GM19023 (cell line): Measurements from ENCODE around the gene CAPZB.
"Not testable (repeated sequence)": the region's sequence is repeated elsewhere in the genome, so short reads cannot be mapped to it uniquely, and the experiment has no call there.

Source experiments
- ATAC-seq: cut with Tn5 transposase; IDR thresholded peaks from one replicate; pipeline ENCODE4 v1.9.1; 2021; ENCODE audit warnings: mild to moderate bottlenecking, moderate library complexity; ENCODE audit not compliant: unreplicated experiment

The CAPZB gene

GRCh38 chr1:19315378-19316198, 169.8 kb downstream of the CAPZB start:
- no peak for ATAC-seq

GRCh38 chr1:19313961-19314882, 171.1 kb downstream of the CAPZB start:
- ATAC-seq = no peak

- no peak for ATAC-seq
These were observed 171.7 kb downstream of the CAPZB start for GRCh38 chr1:19313636-19313959.

- peak; percentile 19 for ATAC-seq
These were observed 172.3 kb downstream of the CAPZB start for GRCh38 chr1:19312782-19313635.

GRCh38 chr1:19311931-19312781, 173.2 kb downstream of the CAPZB start, which contains the start of the genes AKR7A2 and SLC66A1:
TSS of gene AKR7A2 (minus strand) at chr1:19312144. CDS start at chr1:19312124, 20 bp downstream.
TSS of gene SLC66A1 (plus strand) at chr1:19312326. CDS start at chr1:19317678, 5,352 bp downstream.
- peak; percentile 78 for ATAC-seq

GRCh38 chr1:19311503-19311930, 173.8 kb downstream of the CAPZB start:
- ATAC-seq = peak; percentile 9

- no peak for ATAC-seq
These were observed 174.4 kb downstream of the CAPZB start for GRCh38 chr1:19310720-19311502.

- ATAC-seq = no peak
These were observed 175.3 kb downstream of the CAPZB start for GRCh38 chr1:19310061-19310460.

- ATAC-seq = no peak
These were observed 176.1 kb downstream of the CAPZB start for GRCh38 chr1:19309123-19309813.

- no peak for ATAC-seq
These were observed 176.8 kb downstream of the CAPZB start for GRCh38 chr1:19308509-19308907.

- ATAC-seq = no peak
These were observed 177.4 kb downstream of the CAPZB start for GRCh38 chr1:19307794-19308508.

- no peak for ATAC-seq
These were observed 178.4 kb downstream of the CAPZB start for GRCh38 chr1:19306941-19307340.

- no peak for ATAC-seq
These were observed 179.5 kb downstream of the CAPZB start for GRCh38 chr1:19305880-19306279.

- not testable (repeated sequence) for ATAC-seq
These were observed 181.3 kb downstream of the CAPZB start for GRCh38 chr1:19304081-19304480.

GRCh38 chr1:19300211-19300610, 185.1 kb downstream of the CAPZB start:
- no peak for ATAC-seq

GRCh38 chr1:19294638-19295037, 190.7 kb downstream of the CAPZB start:
- no peak for ATAC-seq

GRCh38 chr1:19289244-19289643, 196.1 kb downstream of the CAPZB start:
- ATAC-seq = no peak
